GM19043 (cell line): ENCODE data around the gene SPATA45.

Source experiments
- ATAC-seq: cut with Tn5 transposase; IDR thresholded peaks from one replicate; pipeline ENCODE4 v1.9.1; 2021; ENCODE audit warnings: low read depth; ENCODE audit not compliant: unreplicated experiment

Gene SPATA45

GRCh38 chr1:212833211-212834207 lies 13.9 kb downstream of the SPATA45 start:
- peak; percentile 85 for ATAC-seq

- ATAC-seq = no peak
These were observed 19.1 kb downstream of the SPATA45 start for GRCh38 chr1:212828395-212828794.

- ATAC-seq = no peak
These were observed 19.6 kb downstream of the SPATA45 start for GRCh38 chr1:212827831-212828278.

- no peak for ATAC-seq
These were observed 20.2 kb downstream of the SPATA45 start for GRCh38 chr1:212827171-212827776.

GRCh38 chr1:212825798-212826452 lies 21.5 kb downstream of the SPATA45 start:
- no peak for ATAC-seq

- no peak for ATAC-seq
These were observed 23.2 kb downstream of the SPATA45 start for GRCh38 chr1:212824201-212824600.

- ATAC-seq = no peak
These were observed 24.5 kb downstream of the SPATA45 start for GRCh38 chr1:212822956-212823355.

GRCh38 chr1:212820969-212821368 lies 26.5 kb downstream of the SPATA45 start:
- ATAC-seq = no peak

- peak; percentile 68 for ATAC-seq
These were observed 27.7 kb downstream of the SPATA45 start for GRCh38 chr1:212819726-212820125.

- ATAC-seq = no peak
These were observed 30.7 kb downstream of the SPATA45 start for GRCh38 chr1:212816567-212817278.

- no peak for ATAC-seq
These were observed 32.7 kb downstream of the SPATA45 start for GRCh38 chr1:212814537-212815334.

GRCh38 chr1:212805767-212806166 lies 41.7 kb downstream of the SPATA45 start:
- ATAC-seq = no peak

- ATAC-seq = no peak
These were observed 49.8 kb downstream of the SPATA45 start for GRCh38 chr1:212797681-212798080.

- ATAC-seq = peak; percentile 87
These were observed 52.9 kb downstream of the SPATA45 start for GRCh38 chr1:212794561-212795014.

GRCh38 chr1:212792396-212792908 lies 55.0 kb downstream of the SPATA45 start:
- ATAC-seq = no peak

- peak; percentile 57 for ATAC-seq
These were observed 55.6 kb downstream of the SPATA45 start, which contains the start of the genes NSL1 and TATDN3 for GRCh38 chr1:212791676-212792395. Gene NSL1 (minus strand): TSS chr1:212791777. CDS start chr1:212791763, 14 bp downstream. Gene TATDN3 (plus strand): TSS chr1:212791894. CDS start chr1:212791922, 28 bp downstream.

GRCh38 chr1:212791261-212791675 lies 56.2 kb downstream of the SPATA45 start:
- ATAC-seq = peak; percentile 23

GRCh38 chr1:212785871-212786270 lies 61.6 kb downstream of the SPATA45 start:
- ATAC-seq = no peak
